GM12874 (cell line): ENCODE results near the gene DRG2.

Experiments
- TF ChIP-seq, protein P1 (sequence below): IDR thresholded peaks from 2 replicates; pipeline ENCODE4 v1.5.1; 2011; ENCODE audit warnings: low read depth, mild to moderate bottlenecking, control low read depth, low read length, moderate library complexity; ENCODE audit not compliant: insufficient read depth

The DRG2 gene

DNA sequence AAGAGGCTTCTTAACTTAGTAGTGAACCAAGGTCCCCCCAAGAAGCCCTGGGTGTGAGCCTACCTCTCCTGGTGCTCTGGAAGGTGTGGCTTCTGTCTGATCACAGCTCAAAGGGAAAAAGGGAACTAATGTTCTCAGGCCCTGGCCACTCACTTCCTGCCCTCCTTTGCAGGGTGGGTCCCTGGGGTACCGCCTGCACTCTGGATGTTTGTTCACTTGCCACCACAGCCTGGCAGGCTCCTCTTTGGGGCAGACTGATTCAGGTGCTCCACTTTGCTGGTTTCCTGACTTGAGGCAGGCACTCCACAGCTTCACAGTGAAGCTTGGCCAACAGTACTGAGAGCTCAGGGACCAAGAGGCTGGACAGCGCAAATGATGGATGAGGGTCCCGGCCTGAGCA lies 14.9 kb downstream of the DRG2 start:
- TF ChIP-seq, protein P1, sequence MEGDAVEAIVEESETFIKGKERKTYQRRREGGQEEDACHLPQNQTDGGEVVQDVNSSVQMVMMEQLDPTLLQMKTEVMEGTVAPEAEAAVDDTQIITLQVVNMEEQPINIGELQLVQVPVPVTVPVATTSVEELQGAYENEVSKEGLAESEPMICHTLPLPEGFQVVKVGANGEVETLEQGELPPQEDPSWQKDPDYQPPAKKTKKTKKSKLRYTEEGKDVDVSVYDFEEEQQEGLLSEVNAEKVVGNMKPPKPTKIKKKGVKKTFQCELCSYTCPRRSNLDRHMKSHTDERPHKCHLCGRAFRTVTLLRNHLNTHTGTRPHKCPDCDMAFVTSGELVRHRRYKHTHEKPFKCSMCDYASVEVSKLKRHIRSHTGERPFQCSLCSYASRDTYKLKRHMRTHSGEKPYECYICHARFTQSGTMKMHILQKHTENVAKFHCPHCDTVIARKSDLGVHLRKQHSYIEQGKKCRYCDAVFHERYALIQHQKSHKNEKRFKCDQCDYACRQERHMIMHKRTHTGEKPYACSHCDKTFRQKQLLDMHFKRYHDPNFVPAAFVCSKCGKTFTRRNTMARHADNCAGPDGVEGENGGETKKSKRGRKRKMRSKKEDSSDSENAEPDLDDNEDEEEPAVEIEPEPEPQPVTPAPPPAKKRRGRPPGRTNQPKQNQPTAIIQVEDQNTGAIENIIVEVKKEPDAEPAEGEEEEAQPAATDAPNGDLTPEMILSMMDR, result no peak

DNA sequence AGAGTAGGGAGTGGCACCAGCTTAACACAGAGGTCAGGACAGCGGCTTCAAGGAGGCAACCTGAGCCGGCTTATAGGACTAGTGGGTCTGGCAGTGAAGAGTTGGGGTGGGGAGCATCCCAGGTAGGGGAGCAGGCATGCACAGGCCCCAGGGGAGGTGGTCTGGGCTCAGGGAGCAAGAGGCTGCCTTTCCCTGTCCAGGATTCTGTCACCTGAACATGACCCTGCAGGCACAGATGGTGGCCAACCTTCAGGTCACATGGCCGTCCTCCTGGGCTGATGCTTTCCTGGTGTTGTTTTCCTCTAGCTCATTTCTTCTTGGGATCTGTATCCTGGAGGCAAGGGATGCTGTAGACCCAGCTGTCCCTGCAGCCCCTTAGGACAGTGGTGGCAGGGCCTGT lies 17.3 kb downstream of the DRG2 start:
- TF ChIP-seq, protein P1, result no peak

DNA sequence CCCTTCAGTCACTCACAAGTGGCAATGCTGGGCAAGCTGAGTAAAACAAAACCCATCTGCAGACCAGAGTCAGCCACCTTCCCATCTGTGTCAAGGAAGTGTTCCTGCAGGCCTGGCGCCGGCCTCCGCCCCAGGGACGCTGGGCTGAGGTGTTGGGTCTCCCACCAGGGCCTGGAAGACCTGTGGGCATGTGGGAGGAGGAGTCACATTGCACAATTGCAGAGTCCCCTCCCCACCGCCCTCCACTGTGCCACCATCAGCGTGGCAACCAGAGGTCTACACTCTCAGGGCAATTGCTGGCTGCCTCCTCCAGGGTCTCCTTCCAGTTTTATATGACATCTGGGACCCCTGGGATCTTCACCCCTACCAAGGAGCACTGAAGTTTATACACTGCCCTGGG lies 17.8 kb downstream of the DRG2 start:
- TF ChIP-seq, protein P1, result no peak

DNA sequence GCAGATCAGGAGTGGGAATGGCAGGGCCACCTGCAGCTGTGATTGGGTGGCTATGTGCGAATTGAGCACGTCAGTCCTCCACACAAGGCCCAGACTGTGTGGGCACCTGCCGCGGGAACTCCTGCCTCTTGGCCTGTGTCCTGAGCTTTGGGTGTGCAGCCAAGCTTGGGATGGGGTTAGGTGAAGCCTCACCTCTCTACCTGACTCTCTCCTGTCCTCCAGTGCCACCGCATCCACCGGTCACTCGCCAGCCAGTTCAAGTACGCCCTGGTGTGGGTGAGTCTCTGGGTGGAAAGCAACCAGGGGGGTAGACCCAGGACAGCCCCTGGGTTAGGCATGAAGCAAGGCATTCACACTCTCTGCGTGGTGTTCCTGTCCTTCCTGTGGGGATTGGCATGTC lies 18.5 kb downstream of the DRG2 start:
- TF ChIP-seq, protein P1, result no peak

DNA sequence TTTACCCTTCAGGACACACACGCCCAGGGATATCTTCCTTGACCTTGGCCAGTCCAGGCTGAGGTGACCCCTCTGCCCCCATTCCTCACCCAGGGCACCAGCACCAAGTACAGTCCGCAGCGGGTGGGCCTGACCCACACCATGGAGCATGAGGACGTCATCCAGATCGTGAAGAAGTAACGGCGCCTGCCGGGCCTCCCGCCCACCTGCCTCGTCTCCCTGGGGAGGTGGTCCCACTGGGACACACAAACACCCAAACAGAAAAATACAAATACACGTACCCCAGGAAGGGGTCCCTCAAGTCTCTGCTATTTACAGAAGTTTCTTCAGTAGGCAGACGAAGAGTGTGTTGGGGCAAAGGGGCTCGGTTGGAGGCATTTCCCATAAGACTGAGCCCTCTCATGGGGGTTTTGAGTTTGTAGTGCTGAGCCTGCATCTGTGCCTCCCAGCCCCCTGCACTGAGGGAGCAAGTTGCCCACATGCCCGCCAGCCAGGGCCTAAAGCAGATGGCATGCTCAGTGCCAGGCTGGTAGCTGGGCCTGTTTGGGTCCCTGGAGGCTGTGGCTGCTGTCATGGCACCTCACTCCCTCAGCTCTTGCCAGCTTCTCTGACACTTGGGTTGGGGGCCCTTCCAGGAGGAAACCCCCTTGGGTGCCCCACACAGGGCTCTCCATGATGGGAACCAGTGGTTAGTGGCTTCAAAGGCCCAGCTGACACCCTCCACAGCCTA lies 19.5 kb downstream of the DRG2 start:
- TF ChIP-seq, protein P1, result no peak

DNA sequence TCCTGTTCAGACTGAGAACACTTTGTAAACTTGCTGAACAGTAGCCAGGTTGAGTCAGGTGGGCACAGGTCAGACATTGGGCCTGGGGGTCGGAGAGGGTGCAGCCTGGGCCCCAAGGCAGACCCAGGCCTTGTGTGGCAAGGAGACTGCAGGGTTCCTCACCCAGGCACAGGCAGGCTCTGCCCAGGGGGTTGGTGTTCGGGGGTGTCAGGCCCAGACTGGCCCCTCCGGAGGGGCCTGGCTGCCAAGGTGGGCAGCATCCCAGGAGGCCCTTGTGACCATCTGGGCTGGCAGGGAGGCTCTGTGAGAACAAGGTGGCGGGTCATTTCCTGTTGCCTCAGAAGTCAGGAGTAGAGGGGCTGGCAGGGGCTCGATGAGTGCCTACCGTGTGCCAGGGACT lies 20.2 kb downstream of the DRG2 start:
- TF ChIP-seq, protein P1, result no peak

DNA sequence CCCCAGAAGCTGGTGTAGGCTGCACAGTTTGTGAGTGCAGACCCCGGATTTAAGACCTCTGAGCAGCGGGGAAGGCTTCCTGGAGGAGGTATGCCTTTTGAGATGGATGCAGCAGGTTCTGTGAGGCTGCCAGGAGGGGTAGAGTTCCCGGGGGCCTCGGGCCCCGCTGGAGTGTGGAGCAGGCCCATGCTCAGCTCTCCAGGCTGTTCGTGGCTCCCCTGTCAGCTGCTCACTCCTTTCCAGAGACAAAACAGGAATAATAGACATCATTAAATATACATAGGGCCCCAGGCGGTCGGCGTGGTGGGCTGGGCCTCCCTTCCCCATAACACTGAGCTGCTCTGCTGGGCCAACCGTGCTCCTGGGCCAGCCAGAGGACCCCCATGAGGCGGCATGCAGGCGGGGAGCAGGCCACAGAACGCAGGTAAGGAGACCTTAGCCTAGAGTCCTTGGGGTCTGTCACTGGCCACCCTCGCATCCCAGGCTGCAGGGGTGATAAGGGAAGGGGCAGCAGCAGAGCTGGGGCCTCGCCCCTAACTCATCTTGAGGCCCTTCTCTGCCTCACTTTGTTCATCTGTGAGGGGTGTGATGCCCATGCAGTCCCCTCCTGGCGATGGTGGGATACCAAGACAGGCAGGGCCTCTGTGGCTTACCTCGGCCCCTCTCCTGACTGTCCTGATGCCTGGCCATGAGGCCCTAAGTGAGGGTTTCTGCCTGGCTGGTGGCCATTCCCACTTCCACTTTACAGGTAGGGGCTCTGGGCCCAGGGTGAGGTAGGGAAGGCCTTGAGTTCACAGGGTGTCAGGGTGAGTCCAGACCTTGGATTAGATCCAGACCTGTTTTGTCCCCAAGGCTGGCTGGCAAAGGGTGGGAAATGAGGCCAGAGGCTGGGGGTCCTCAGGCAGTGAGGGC lies 20.9 kb downstream of the DRG2 start, which contains the start of gene MYO15A:
Gene MYO15A, plus strand, starts transcription at position 356 of the 912 bp plus-strand sequence. CDS start 10,045 bp downstream, outside the sequence.
- TF ChIP-seq, protein P1, result no peak
